Lower leg skin (tissue), 3 donors: ENCODE measurements around the gene ALG10B.
"Not testable (repeated sequence)": the region's sequence is repeated elsewhere in the genome, so short reads cannot be mapped to it uniquely, and the experiment has no call there.

ENCODE experiments used
- POLR2A ChIP-seq, 2 donors: fragments of 450-650 bp; IDR thresholded peaks; one replicate each; pipeline ENCODE4 v1.6.1; 2016 to 2017; ENCODE audit warnings: antibody characterized with exemption in 2 of 2, mild to moderate bottlenecking in 1 of 2, moderate library complexity in 1 of 2
- TF ChIP-seq, protein P1 (sequence below), 3 donors: fragments of 450-650 bp; IDR thresholded peaks; one replicate each; pipeline ENCODE4 v1.5.1; 2016; ENCODE audit warnings: antibody characterized with exemption in 3 of 3, mild to moderate bottlenecking in 3 of 3, moderate library complexity in 2 of 3

DNA sequence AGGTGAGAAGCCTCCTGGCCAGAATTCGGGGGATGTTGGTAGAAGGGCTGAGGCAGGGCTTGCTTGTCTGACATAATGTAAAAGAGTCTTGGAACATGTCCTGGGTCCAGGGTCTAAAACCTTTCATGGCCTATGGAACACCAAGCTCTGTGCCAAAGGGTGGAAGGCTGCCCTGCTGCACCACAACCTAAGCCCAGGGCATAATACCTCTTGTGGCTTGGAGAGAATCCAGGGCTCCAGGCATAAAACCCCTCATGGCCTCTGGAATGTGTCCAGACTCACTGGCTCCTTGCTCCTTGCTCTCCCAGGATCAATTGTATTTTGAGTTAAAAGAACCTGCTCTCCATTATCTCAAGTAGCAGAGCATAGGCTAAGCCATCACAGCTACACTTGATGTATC lies 27.3 kb downstream of the ALG10B start:
- TF ChIP-seq, protein P1, sequence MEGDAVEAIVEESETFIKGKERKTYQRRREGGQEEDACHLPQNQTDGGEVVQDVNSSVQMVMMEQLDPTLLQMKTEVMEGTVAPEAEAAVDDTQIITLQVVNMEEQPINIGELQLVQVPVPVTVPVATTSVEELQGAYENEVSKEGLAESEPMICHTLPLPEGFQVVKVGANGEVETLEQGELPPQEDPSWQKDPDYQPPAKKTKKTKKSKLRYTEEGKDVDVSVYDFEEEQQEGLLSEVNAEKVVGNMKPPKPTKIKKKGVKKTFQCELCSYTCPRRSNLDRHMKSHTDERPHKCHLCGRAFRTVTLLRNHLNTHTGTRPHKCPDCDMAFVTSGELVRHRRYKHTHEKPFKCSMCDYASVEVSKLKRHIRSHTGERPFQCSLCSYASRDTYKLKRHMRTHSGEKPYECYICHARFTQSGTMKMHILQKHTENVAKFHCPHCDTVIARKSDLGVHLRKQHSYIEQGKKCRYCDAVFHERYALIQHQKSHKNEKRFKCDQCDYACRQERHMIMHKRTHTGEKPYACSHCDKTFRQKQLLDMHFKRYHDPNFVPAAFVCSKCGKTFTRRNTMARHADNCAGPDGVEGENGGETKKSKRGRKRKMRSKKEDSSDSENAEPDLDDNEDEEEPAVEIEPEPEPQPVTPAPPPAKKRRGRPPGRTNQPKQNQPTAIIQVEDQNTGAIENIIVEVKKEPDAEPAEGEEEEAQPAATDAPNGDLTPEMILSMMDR (IDR thresholded peaks at IDR 0.05) = not testable (repeated sequence)
- not testable (repeated sequence) for TF ChIP-seq POLR2A (IDR thresholded peaks at IDR 0.05)
